VCaP (cell line): ENCODE results near the gene GGA2.
A peak's percentile ranks its signal among the peaks of the same experiment; 100 is the strongest.

ENCODE experiments used
- H3K27ac ChIP-seq: fragments of 450-650 bp; 2 replicates; pipeline ENCODE4 v1.5.1; 2017
- CTCF ChIP-seq: fragments of 450-650 bp; conservative IDR thresholded peaks from 2 replicates; pipeline ENCODE4 v1.5.1; 2017; ENCODE audit warnings: mild to moderate bottlenecking, moderate library complexity

Gene GGA2

GRCh38 chr16:23506606-23506994 lies 3.7 kb downstream of the GGA2 start:
- H3K27ac ChIP-seq, result no peak overlapping the region
- TF ChIP-seq CTCF, result no peak

GRCh38 chr16:23505671-23506605 lies 4.4 kb downstream of the GGA2 start:
- TF ChIP-seq CTCF, result no peak
- no peak overlapping the region for H3K27ac ChIP-seq

GRCh38 chr16:23505180-23505665 lies 5.1 kb downstream of the GGA2 start:
- no peak overlapping the region for H3K27ac ChIP-seq

GRCh38 chr16:23504453-23505179 lies 5.7 kb downstream of the GGA2 start:
- no peak overlapping the region for H3K27ac ChIP-seq
- TF ChIP-seq CTCF, result no peak

More at GRCh38 chr16:23505180-23505665, 5.1 kb downstream of the GGA2 start:
- TF ChIP-seq CTCF, result no peak

GRCh38 chr16:23504076-23504452 lies 6.2 kb downstream of the GGA2 start:
- H3K27ac ChIP-seq, result no peak overlapping the region
- no peak for TF ChIP-seq CTCF

GRCh38 chr16:23502466-23502865 lies 7.8 kb downstream of the GGA2 start:
- no peak overlapping the region for H3K27ac ChIP-seq
- TF ChIP-seq CTCF, result no peak

- TF ChIP-seq CTCF, result no peak
Measured at GRCh38 chr16:23501291-23501690, 9.0 kb downstream of the GGA2 start.

More at GRCh38 chr16:23501291-23501690, 9.0 kb downstream of the GGA2 start:
- peak overlapping the region; percentile 24; the same call in 1 of the 2 replicates for H3K27ac ChIP-seq
